HAP-1 (cell line): ENCODE results near the gene DMD.

ENCODE experiments used
- DNase-seq, 2 experiments: peaks; one replicate each; pipeline ENCODE4 v3.0.0-alpha.2; 2016 to 2020; ENCODE audit warnings: low spot score in 2 of 2
- H3K27me3 ChIP-seq: fragments of 250-450 bp; sonication (Bioruptor Pico); 2 replicates; pipeline ENCODE4 v1.5.1; 2020; ENCODE audit warnings: low read depth, mild to moderate bottlenecking, moderate library complexity
- H3K36me3 ChIP-seq: fragments of 250-450 bp; sonication (Bioruptor Pico); replicated peaks from 2 replicates; pipeline ENCODE4 v1.5.1; 2020; ENCODE audit warnings: mild to moderate bottlenecking
- H3K4me1 ChIP-seq: fragments of 250-450 bp; sonication (Bioruptor Pico); 2 replicates; pipeline ENCODE4 v1.5.1; 2020; ENCODE audit warnings: mild to moderate bottlenecking
- H3K4me3 ChIP-seq: fragments of 250-450 bp; sonication (Bioruptor Pico); 2 replicates; pipeline ENCODE4 v1.5.1; 2020; ENCODE audit warnings: mild to moderate bottlenecking, moderate library complexity
- H3K9me3 ChIP-seq: fragments of 250-450 bp; sonication (Bioruptor Pico); 2 replicates; pipeline ENCODE4 v1.5.1; 2020; ENCODE audit warnings: mild to moderate bottlenecking, moderate library complexity
- in situ Hi-C: fragments of 300-500 bp; cut with MboI; formaldehyde crosslinking; loops from 3 replicates; pipeline ENCODE4 v1.14.3; 2020; ENCODE audit warnings: low sequenced_read_pairs, inconsistent platforms, mixed read lengths

Gene DMD

DNA sequence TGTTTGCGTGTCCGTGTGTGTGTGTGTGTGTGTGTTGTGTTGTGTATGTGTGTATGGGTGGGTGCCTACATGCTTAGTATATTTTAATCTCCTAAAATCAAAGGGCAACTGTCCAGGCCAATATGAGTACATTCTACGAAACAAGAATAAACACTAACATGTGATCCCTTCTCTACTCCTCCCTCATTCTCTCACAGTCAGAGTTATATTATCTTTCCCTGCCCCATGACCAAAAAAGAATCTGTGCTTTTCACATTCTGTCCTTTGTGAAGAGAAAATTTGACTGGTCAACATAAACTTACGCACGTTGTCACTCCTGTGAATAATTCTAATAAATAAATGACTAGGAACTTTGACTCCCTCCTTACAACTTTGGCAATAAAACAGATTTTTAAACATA lies 532.9 kb downstream of the DMD start:
- Histone ChIP-seq H3K9me3 (no peaks in the 10 kb centered on the region), H3K27me3 (no peaks in the 10 kb centered on the region), H3K4me1 (no peaks in the 10 kb centered on the region), H3K4me3 (no peak overlapping the region), H3K36me3 (no peaks in the 10 kb centered on the region)
- in situ Hi-C loops, result no loop called here
- no peak for DNase-seq

DNA sequence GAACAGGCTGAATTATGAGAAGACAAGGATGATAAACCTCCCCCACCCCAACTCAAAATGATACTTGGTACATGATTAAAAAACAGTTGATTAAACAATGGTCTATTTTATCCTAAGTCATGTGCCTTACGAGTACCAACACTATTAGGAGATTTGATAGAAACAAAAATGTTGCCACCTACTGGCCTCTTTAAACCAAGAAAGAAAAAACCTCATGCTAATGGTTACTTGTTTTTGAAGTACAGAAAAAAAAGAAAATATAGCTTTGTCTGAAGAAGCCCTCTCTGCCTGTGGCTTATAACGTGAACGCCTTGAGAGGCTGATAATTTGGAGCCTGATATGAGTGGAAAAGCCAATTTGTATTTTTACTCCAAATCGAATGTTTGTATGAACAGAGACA lies 538.2 kb downstream of the DMD start:
- H3K4me3 ChIP-seq, result no peak overlapping the region
- peak in 1 of 2 experiments; percentile 20 for DNase-seq
- in situ Hi-C loops, result no loop called here
- no peaks in the 10 kb centered on the region for H3K27me3 ChIP-seq
- H3K9me3 ChIP-seq, result no peaks in the 10 kb centered on the region
- H3K36me3 ChIP-seq, result no peaks in the 10 kb centered on the region
- H3K4me1 ChIP-seq, result no peaks in the 10 kb centered on the region

DNA sequence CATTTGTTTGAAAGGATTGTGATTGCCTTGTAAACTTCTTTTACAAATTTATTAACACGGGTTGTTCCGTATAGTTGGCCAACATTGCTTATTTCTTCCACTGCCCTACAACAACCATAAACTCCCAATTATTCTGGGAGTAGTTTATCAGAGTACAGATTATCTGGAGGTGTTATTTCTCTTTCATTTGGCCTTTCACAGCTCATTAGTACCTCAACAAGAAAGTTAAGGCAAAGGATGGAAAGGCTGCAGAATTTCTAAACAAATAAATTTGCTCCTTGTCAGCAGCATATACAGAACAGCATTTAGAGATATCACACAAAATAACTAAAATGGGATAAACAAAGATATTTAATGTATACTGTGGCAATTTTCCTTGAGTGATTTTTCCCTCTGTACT lies 548.8 kb downstream of the DMD start:
- H3K4me3 ChIP-seq, result no peak overlapping the region
- H3K27me3 ChIP-seq, result no peaks in the 10 kb centered on the region
- H3K4me1 ChIP-seq, result no peaks in the 10 kb centered on the region
- in situ Hi-C loops, result no loop called here
- no peaks in the 10 kb centered on the region for H3K9me3 ChIP-seq
- DNase-seq, result no peak
- no peaks in the 10 kb centered on the region for H3K36me3 ChIP-seq

DNA sequence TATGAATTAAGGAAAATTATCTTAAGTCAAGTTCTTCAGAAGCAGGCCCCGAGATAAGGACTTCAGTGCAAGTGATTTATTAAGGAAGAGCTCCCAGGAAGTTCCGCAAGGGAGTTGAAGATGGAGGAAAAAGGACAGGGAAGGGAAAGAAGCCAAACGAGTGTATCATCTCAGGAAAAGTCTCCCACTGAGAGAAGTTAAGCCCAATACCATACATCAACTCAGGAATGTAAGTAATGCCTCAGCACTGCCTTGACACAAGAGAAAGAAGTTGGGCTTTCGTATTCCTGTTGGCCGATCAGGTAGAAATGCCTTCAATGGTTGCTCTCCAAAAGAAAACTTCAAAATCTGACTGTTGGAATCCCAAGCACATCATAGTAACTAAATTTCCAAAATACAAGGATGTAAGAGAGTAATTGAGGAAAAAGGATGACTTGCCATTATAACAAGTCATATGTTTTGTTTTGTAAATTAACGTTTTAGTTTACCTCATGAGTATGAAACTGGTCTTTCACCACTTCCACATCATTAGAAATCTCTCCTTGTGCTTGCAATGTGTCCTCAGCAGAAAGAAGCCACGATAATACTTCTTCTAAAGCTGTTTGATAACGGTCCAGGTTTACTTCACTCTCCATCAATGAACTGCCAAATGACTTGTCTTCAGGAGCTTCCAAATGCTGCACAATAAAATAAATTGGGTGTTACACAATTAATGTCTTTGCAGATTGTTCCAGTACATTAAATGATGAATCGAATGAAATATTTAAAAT lies 566.7 kb downstream of the DMD start:
- no peaks in the 10 kb centered on the region for H3K9me3 ChIP-seq
- H3K27me3 ChIP-seq, result no peaks in the 10 kb centered on the region
- in situ Hi-C loops, result no loop called here
- no peaks in the 10 kb centered on the region for H3K36me3 ChIP-seq
- DNase-seq, result no peak
- H3K4me1 ChIP-seq, result no peaks in the 10 kb centered on the region
- no peak overlapping the region for H3K4me3 ChIP-seq

DNA sequence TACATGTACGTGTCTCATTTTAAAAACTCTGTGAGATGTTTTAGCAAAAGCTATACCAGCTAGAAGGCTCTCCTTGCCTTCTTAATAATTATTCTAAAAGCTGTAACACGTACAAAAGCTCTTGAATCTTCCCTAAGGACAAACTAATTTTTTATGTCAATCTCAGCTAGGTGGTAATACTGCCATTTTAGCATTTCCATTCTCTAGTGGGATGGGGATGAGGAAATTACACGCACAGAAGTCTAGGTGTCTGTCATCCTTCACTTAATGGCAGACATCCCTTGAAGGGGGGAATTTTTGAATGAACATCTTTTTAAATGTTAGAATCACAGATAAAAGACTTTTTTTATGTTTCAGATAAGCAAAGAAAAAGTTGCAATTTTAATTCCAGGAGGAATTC lies 569.1 kb downstream of the DMD start:
- no peaks in the 10 kb centered on the region for H3K4me1 ChIP-seq
- H3K27me3 ChIP-seq, result no peaks in the 10 kb centered on the region
- in situ Hi-C loops, result no loop called here
- H3K36me3 ChIP-seq, result no peaks in the 10 kb centered on the region
- H3K9me3 ChIP-seq, result no peaks in the 10 kb centered on the region
- DNase-seq, result no peak
- no peak overlapping the region for H3K4me3 ChIP-seq

DNA sequence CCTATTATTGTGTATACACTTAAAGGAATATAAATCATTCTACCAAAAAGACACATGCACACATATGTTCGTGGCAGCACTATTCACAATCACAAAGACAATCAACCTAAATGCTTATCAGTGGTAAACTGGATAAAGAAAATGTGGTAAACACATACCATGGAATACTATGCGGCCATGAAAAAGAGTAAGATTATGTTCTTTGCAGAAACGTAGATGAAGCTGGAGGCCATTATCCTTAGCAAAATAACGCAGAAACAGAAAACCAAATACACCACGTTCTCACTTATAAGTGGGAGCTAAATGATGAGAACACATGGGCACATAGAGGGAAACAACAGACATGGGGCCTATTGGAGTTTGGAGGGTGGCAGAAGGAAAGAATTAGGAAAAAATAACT lies 593.2 kb downstream of the DMD start:
- DNase-seq, result no peak
- H3K36me3 ChIP-seq, result no peaks in the 10 kb centered on the region
- in situ Hi-C loops, result no loop called here

DNA sequence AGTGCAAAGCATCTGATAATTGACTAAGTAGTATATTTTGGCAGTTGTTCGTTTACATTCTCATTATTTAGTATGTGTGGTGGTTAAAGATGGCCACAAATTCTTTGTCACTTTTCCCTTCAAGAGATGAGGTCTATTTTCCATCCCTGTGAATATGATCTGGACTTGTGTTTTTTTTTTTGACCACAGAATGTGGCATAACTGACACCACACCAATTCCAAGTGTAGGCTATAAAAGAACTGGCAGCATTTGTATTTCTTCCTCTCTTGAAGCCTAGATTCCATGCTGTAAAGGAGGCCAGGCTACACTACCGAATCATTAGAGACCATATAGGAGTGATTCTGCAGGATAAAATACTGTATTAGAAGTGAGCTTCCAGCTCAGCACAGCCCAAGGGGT lies 596.6 kb downstream of the DMD start:
- H3K4me3 ChIP-seq, result no peak overlapping the region
- H3K36me3 ChIP-seq, result no peaks in the 10 kb centered on the region
- H3K9me3 ChIP-seq, result no peaks in the 10 kb centered on the region
- in situ Hi-C loops, result no loop called here
- H3K4me1 ChIP-seq, result no peaks in the 10 kb centered on the region
- DNase-seq, result no peak
- no peaks in the 10 kb centered on the region for H3K27me3 ChIP-seq

More for the DNA sequence above, 593.2 kb downstream of the DMD start:
- Histone ChIP-seq H3K9me3 (no peaks in the 10 kb centered on the region), H3K4me1 (no peaks in the 10 kb centered on the region), H3K4me3 (no peak overlapping the region), H3K27me3 (no peaks in the 10 kb centered on the region)

DNA sequence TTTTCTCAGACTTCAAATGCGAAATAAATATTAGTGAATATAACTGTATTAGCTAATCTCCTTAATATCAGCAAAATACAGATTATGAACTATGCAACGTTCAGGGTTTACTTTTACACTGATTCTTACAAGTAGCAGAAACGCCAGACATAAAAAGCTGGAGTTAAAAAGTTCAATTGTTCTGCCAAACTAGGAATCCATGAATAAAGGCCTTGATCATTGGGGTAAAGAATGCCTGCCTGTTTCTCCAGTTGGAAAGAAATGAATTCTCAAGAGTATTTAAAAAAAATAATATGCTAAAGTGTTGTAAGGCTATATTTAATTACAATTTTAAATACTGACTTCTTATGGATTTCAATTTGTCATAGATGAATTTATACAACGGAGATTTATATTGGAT lies 612.2 kb downstream of the DMD start:
- no peak for DNase-seq
- Histone ChIP-seq H3K9me3 (no peaks in the 10 kb centered on the region), H3K4me3 (no peak overlapping the region), H3K27me3 (no peaks in the 10 kb centered on the region), H3K36me3 (no peaks in the 10 kb centered on the region), H3K4me1 (no peaks in the 10 kb centered on the region)
- in situ Hi-C loops, result no loop called here

DNA sequence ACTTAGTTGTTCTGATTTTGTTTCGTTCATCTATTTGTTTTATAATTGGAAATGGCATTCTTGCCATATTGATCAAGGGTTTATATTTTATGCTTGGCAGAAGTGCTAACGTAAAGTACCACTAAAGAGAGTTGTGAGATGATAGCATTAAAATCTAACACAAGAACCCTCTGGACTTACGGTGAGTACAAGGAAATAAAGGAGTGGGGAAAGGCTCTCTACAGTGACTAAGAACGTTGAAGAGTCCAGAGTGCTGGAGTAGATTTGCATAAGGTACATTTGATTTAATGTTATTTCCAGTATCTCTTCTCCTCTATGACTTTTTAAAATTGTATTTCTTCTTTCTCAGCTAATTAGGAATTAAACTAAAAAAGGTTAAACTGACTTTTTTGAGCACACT lies 612.6 kb downstream of the DMD start:
- in situ Hi-C loops, result no loop called here
- H3K27me3 ChIP-seq, result no peaks in the 10 kb centered on the region
- H3K9me3 ChIP-seq, result no peaks in the 10 kb centered on the region
- DNase-seq, result no peak
- no peaks in the 10 kb centered on the region for H3K36me3 ChIP-seq
- H3K4me1 ChIP-seq, result no peaks in the 10 kb centered on the region
- no peak overlapping the region for H3K4me3 ChIP-seq

DNA sequence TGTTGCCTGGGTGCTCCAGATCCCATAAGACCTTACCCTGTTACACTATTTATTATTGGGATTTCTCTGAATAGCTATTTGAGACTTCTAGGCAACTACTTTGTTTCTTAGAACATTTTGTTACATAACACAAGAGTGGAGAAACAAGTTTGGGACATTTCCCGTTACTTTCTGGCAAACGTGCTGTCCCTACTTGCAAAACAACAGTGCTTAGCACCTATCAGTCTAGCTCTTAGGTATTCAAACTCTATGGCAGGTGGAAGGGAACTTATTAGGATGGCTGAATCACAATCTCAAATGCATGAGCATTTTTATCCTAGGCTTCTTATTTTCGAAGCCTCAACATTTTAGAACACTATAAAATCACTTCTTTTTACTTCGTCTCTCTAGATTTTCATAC lies 613.6 kb downstream of the DMD start:
- Histone ChIP-seq H3K9me3 (no peaks in the 10 kb centered on the region), H3K4me1 (no peaks in the 10 kb centered on the region), H3K36me3 (no peaks in the 10 kb centered on the region), H3K4me3 (no peak overlapping the region), H3K27me3 (no peaks in the 10 kb centered on the region)
- in situ Hi-C loops, result no loop called here
- DNase-seq, result no peak

DNA sequence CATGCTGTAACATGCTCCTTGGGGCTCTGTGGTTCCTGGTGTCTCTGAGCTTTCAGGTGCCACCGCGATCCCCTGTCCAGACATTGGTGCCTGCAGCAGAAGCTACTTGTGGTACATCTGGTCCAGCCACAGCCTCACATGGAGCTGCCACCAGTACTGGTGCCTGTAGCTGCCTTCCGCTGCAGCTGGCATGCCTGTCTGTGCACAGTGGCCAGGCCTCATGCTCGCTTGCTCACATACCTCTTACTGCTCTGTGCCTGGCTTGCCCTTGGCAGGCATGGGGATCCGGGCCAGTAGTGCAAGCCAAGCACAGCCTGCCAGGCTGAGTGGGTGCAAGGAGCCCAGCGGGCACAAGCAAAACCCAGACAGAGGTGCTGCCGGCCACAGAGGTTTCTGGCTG lies 618.6 kb downstream of the DMD start:
- Histone ChIP-seq H3K36me3 (no peaks in the 10 kb centered on the region), H3K4me1 (no peaks in the 10 kb centered on the region), H3K4me3 (no peak overlapping the region), H3K9me3 (no peaks in the 10 kb centered on the region), H3K27me3 (no peaks in the 10 kb centered on the region)
- in situ Hi-C loops, result no loop called here
- no peak for DNase-seq

DNA sequence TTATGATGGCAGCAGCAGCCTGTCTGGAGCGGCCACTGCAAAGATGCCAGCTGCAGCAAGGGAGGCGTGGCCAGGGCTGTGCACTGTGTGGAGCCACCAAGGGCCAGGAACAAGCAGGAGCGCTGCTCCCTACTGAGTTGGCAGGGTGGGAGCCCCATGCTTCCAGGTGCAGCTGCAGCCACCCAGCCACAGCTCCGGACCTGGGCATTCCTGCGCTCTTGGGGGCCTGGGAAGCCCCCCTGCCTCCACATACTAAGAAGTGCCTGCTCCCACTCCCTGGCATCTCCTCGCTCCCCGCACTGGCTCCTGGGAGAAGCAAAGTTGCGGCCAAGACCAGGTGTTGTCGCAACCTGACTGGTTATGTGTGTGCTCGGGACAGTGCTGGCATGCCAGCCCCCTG lies 619.8 kb downstream of the DMD start:
- Histone ChIP-seq H3K9me3 (no peaks in the 10 kb centered on the region), H3K27me3 (no peaks in the 10 kb centered on the region), H3K36me3 (no peaks in the 10 kb centered on the region), H3K4me3 (no peak overlapping the region), H3K4me1 (no peaks in the 10 kb centered on the region)
- in situ Hi-C loops, result no loop called here
- no peak for DNase-seq

DNA sequence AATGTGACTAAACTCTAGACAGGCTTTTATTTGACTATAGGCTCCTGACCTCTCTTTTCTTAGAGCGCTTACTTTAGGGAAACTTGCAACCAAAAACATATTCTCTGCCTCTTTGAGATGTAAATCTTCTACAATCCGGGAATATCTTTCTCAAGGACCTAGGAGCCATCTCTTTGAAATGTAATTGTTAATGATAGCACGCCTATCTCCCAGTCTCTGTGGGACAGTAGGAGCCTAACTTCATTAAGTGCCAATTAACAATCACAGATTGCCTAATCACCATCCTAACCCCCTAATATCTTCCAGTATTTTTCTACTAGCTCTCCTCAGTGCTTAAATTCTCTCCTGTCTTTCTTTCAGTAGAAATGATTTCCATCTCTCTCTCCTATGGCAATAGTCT lies 628.6 kb downstream of the DMD start:
- H3K36me3 ChIP-seq, result no peaks in the 10 kb centered on the region
- H3K4me3 ChIP-seq, result no peak overlapping the region
- H3K9me3 ChIP-seq, result no peaks in the 10 kb centered on the region
- in situ Hi-C loops, result no loop called here
- H3K4me1 ChIP-seq, result no peaks in the 10 kb centered on the region
- no peak for DNase-seq
- H3K27me3 ChIP-seq, result no peaks in the 10 kb centered on the region

DNA sequence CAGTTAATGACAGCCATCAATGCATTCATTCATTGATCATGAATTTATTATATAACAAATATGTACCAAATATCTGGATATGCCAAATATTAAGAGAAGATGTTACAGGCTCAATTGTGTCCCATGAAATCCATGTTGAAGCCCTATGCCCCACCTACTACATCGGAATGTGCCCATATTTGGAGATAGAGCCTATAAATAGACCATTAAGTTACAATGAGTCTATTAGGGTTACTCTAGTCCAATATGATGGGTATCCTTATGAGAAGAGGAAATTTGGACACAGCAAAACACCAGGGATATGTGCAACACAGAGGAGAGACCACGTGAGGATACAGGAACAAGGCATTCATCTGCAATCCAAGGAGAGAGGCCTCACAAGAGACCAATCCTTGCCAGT lies 634.5 kb downstream of the DMD start:
- in situ Hi-C loops, result no loop called here
- Histone ChIP-seq H3K36me3 (no peaks in the 10 kb centered on the region), H3K4me3 (no peak overlapping the region), H3K9me3 (no peaks in the 10 kb centered on the region), H3K27me3 (no peaks in the 10 kb centered on the region), H3K4me1 (no peaks in the 10 kb centered on the region)
- DNase-seq, result no peak

DNA sequence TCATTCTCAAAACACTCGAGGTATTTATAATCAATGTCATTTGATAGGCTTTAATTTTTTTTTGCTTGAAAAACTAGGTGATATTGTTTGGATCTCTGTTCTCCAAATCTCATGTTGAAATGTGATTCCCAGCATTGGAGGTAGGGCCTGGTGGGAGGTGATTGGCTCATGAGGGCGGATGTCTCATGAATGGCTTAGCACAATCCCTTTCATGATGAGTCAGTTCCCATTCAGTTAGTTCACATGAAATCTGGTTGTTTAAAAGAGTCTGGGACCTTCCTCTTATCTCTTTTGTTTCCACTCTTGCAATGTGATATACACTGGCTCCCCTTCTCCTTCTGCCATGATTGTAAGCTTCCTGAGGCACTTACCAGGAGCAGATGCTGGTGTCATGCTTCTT lies 638.7 kb downstream of the DMD start:
- no peaks in the 10 kb centered on the region for H3K4me1 ChIP-seq
- no peaks in the 10 kb centered on the region for H3K27me3 ChIP-seq
- no peaks in the 10 kb centered on the region for H3K36me3 ChIP-seq
- no peak for DNase-seq
- in situ Hi-C loops, result no loop called here
- H3K4me3 ChIP-seq, result no peak overlapping the region
- H3K9me3 ChIP-seq, result no peaks in the 10 kb centered on the region
